NT2/D1 (cell line): ENCODE data around the gene STRBP.
"Not testable (repeated sequence)": the region's sequence is repeated elsewhere in the genome, so short reads cannot be mapped to it uniquely, and the experiment has no call there.

Experiments
- DNase-seq: peaks from one replicate; pipeline ENCODE4 v3.0.0-alpha.2; 2011; ENCODE audit warnings: low read depth, low spot score
- H3K27me3 ChIP-seq: 2 replicates; pipeline ENCODE4 v1.6.0; 2011; ENCODE audit warnings: mild to moderate bottlenecking; ENCODE audit not compliant: insufficient read length, insufficient read depth
- H3K36me3 ChIP-seq: 2 replicates; pipeline ENCODE4 v1.6.1; 2011; ENCODE audit warnings: mild to moderate bottlenecking, low read length, mixed read lengths; ENCODE audit not compliant: insufficient read depth, insufficient read length
- H3K4me1 ChIP-seq: 2 replicates; pipeline ENCODE4 v1.5.1; 2011; ENCODE audit not compliant: insufficient read depth, insufficient read length
- H3K4me3 ChIP-seq: 2 replicates; pipeline ENCODE4 v1.5.1; 2011; ENCODE audit warnings: low read depth; ENCODE audit not compliant: insufficient read length
- H3K9ac ChIP-seq: 2 replicates; pipeline ENCODE4 v1.6.0; 2011; ENCODE audit warnings: low read depth; ENCODE audit not compliant: insufficient read length
- H3K9me3 ChIP-seq: 2 replicates; pipeline ENCODE4 v1.5.1; 2011; ENCODE audit warnings: mild to moderate bottlenecking, low read length; ENCODE audit not compliant: insufficient read depth
- SUZ12 ChIP-seq: IDR thresholded peaks from 2 replicates; pipeline ENCODE4 v1.6.1; 2011; ENCODE audit not compliant: insufficient read length, insufficient read depth; ENCODE audit errors: extremely low read depth
- YY1 ChIP-seq: IDR thresholded peaks from 2 replicates; pipeline ENCODE4 v1.6.1; 2011; ENCODE audit not compliant: insufficient read length, insufficient read depth
- ZNF274 ChIP-seq: IDR thresholded peaks from 2 replicates; pipeline ENCODE4 v1.6.1; 2011; ENCODE audit warnings: mild to moderate bottlenecking, low read depth, low read length

Gene STRBP

DNA sequence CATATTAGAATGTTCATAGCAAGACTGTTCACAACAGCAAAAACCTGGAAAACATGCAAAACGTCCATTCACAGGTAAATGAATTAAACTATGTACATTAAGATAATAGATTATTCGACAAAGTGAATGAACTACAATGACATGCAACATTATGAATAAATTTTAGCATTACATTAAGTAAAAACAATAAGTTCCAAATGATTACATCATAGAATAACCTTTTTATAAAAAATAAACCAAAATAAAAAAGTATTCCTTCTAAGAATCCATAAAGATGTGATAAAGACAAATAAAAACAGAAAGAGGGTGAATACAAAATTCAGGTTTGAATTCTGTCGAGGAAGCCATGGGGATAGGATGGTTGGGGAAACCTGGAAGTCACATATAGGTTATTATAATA, 57.3 kb downstream of the STRBP start:
- no peaks in the 10 kb centered on the region for H3K4me1 ChIP-seq
- no peaks in the 10 kb centered on the region for H3K36me3 ChIP-seq
- H3K27me3 ChIP-seq, result no peaks in the 10 kb centered on the region
- DNase-seq, result no peak
- TF ChIP-seq YY1 (no peak), ZNF274 (no peak), SUZ12 (no peak)
- no peaks in the 10 kb centered on the region for H3K9me3 ChIP-seq
- no peak overlapping the region for H3K9ac ChIP-seq
- H3K4me3 ChIP-seq, result no peak overlapping the region

GRCh38 chr9:123208626-123209174, 59.7 kb downstream of the STRBP start:
- H3K27me3 ChIP-seq, result no peaks in the 10 kb centered on the region
- no peak for TF ChIP-seq YY1
- no peak for TF ChIP-seq SUZ12
- no peak for TF ChIP-seq ZNF274
- no peaks in the 10 kb centered on the region for H3K36me3 ChIP-seq
- DNase-seq, result no peak
- no peak overlapping the region for H3K4me3 ChIP-seq
- H3K9me3 ChIP-seq, result no peaks in the 10 kb centered on the region
- H3K9ac ChIP-seq, result no peak overlapping the region
- H3K4me1 ChIP-seq, result no peaks in the 10 kb centered on the region

DNA sequence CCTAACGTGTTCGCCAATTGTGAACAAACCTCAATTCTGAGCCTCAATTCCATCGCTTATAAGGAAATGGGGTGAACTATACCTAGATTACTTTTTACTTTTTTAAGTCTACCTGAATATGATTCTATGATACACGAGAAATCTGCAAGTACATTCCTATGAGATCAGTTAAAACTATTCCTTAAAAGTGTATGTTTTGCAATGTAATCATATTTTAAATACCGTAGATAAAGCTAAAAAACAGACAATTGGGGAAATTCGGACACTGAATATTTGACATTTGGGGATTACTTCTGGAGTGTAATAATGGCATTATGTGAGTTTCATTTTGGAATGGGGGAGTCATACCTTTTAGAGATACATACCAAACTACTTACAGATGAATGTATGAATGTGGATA, 62.3 kb downstream of the STRBP start:
- no peak overlapping the region for H3K9ac ChIP-seq
- no peak for DNase-seq
- H3K27me3 ChIP-seq, result no peaks in the 10 kb centered on the region
- no peaks in the 10 kb centered on the region for H3K36me3 ChIP-seq
- TF ChIP-seq YY1, result no peak
- no peak for TF ChIP-seq ZNF274
- TF ChIP-seq SUZ12, result no peak
- H3K4me3 ChIP-seq, result no peak overlapping the region
- no peaks in the 10 kb centered on the region for H3K9me3 ChIP-seq
- H3K4me1 ChIP-seq, result no peaks in the 10 kb centered on the region

DNA sequence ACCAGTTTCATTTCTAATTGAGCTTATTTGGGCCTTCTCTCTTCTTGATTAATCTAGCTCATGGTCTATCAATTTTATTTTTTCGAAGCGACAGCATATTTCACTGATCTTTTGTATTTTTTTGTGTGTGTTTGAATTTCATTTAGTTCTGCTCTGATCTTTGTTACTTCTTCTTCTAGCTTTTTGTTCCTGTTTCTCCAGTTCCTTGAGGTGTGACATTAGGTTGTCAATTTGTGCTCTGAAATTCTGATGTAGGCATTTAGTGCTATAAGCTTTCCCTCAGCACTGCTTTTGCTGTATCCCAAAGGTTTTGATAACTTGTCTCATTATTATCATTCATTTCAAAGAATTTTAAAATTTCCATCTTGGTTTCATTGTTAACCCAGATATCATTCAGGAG, 67.3 kb downstream of the STRBP start:
- Histone ChIP-seq H3K36me3 (no peaks in the 10 kb centered on the region), H3K4me1 (no peaks in the 10 kb centered on the region)
- TF ChIP-seq YY1 (no peak), SUZ12 (no peak), ZNF274 (no peak)

GRCh38 chr9:123200469-123200868, 67.9 kb downstream of the STRBP start:
- DNase-seq, H3K36me3 ChIP-seq, H3K9me3 ChIP-seq, H3K4me1 ChIP-seq, H3K9ac ChIP-seq, H3K4me3 ChIP-seq, H3K27me3 ChIP-seq: not testable (repeated sequence)

More for the DNA sequence above, 67.3 kb downstream of the STRBP start:
- H3K9ac ChIP-seq, result no peak overlapping the region
- no peaks in the 10 kb centered on the region for H3K9me3 ChIP-seq
- no peak for DNase-seq
- no peaks in the 10 kb centered on the region for H3K27me3 ChIP-seq
- no peak overlapping the region for H3K4me3 ChIP-seq

DNA sequence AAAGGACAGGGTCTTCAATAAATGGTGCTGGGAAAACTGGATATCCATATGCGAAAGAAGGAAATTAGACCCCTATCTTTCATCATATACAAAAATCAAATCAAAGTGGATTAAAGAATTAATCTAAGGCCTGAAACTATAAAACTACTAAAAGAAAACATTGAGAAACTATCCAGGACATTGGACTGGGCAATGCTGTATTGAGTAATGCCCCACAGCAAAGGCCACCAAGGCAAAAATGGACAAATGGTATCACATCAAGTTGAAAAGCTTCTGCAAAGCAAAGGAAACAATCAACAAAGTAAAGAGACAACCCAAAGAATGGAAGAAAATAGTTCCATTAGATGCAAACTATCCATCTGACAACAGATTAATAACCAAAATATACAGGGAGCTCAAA, 72.3 kb downstream of the STRBP start:
- no peak for DNase-seq
- H3K4me1 ChIP-seq, result no peaks in the 10 kb centered on the region
- no peak overlapping the region for H3K9ac ChIP-seq
- no peaks in the 10 kb centered on the region for H3K36me3 ChIP-seq
- no peak overlapping the region for H3K4me3 ChIP-seq
- H3K27me3 ChIP-seq, result no peaks in the 10 kb centered on the region
- no peaks in the 10 kb centered on the region for H3K9me3 ChIP-seq
- TF ChIP-seq YY1 (no peak), SUZ12 (no peak), ZNF274 (no peak)

- H3K36me3 ChIP-seq, result no peaks in the 10 kb centered on the region
Observed at GRCh38 chr9:123194023-123194422, 74.4 kb downstream of the STRBP start.

GRCh38 chr9:123191680-123192079, 76.7 kb downstream of the STRBP start:
- Histone ChIP-seq H3K36me3 (no peaks in the 10 kb centered on the region), H3K4me1 (no peaks in the 10 kb centered on the region), H3K4me3 (no peak overlapping the region), H3K9me3 (no peaks in the 10 kb centered on the region), H3K9ac (no peak overlapping the region), H3K27me3 (no peaks in the 10 kb centered on the region)
- no peak for DNase-seq
- TF ChIP-seq SUZ12, result no peak
- no peak for TF ChIP-seq ZNF274
- TF ChIP-seq YY1, result no peak

More at GRCh38 chr9:123194023-123194422, 74.4 kb downstream of the STRBP start:
- no peak for TF ChIP-seq ZNF274
- TF ChIP-seq YY1, result no peak
- no peak for TF ChIP-seq SUZ12
- no peaks in the 10 kb centered on the region for H3K27me3 ChIP-seq
- H3K9me3 ChIP-seq, result no peaks in the 10 kb centered on the region
- H3K9ac ChIP-seq, result no peak overlapping the region
- no peak for DNase-seq
- H3K4me1 ChIP-seq, result no peaks in the 10 kb centered on the region
- H3K4me3 ChIP-seq, result no peak overlapping the region
